ENCODE results near the gene PJA2.

Gene PJA2

DNA sequence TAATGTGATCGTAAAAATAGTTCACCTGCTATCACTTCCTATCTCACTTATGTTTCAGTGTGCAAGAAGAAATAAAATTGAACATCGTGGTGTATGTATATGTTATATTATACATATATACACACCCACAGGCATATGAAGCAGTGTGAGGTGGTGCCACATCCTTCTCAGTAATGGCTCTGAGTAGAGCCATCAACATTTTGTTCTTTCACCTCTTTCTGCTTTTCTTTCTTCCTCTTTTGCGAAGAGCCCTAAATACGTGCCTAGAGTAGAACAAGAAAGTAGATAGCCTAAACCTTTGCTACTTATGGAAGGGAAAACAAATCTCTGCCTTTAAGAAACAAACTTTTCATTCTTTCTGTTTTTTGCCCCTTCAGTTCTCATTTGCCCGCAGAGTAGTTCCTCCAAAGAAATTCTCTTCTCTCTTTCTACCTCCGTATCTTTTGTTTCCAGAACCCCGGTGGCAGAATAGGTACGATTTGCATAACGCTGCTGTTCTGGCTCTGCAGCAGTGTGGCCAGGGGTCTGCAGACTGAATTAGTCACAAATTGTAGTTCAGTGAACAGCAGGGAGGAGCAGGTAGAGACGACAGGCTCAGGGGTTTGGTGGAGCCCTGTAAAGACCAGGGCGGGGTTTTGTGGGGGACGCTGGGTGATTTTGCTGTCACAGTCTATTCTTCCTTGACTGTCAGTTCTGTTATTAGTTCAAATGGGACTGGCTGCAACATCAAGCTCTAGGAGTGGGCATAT, 40.5 kb upstream of the PJA2 start:
- DNase-seq (ENCODE audit: low read depth in 1 of 2, low spot score in 1 of 2), result no peak
- Histone ChIP-seq H3K4me3 (replicated peaks; ENCODE audit: insufficient read depth, low read length) (no peak overlapping the region), H3K27me3 (ENCODE audit: insufficient read depth, poor library complexity, severe bottlenecking) (no peaks in the 10 kb centered on the region), H3K27ac (replicated peaks) (no peak overlapping the region)
- TF ChIP-seq SPI1 (IDR thresholded peaks at IDR 0.05; ENCODE audit: borderline replicate concordance, low read depth) (no peak), GABPA (IDR thresholded peaks at IDR 0.05; ENCODE audit: low read depth) (no peak), POLR2AphosphoS5 (IDR thresholded peaks at IDR 0.05; ENCODE audit: low read depth) (no peak)
- TF ChIP-seq, protein P1, sequence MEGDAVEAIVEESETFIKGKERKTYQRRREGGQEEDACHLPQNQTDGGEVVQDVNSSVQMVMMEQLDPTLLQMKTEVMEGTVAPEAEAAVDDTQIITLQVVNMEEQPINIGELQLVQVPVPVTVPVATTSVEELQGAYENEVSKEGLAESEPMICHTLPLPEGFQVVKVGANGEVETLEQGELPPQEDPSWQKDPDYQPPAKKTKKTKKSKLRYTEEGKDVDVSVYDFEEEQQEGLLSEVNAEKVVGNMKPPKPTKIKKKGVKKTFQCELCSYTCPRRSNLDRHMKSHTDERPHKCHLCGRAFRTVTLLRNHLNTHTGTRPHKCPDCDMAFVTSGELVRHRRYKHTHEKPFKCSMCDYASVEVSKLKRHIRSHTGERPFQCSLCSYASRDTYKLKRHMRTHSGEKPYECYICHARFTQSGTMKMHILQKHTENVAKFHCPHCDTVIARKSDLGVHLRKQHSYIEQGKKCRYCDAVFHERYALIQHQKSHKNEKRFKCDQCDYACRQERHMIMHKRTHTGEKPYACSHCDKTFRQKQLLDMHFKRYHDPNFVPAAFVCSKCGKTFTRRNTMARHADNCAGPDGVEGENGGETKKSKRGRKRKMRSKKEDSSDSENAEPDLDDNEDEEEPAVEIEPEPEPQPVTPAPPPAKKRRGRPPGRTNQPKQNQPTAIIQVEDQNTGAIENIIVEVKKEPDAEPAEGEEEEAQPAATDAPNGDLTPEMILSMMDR (IDR thresholded peaks at IDR 0.05; ENCODE audit: insufficient read depth, low read length), result no peak
- TF ChIP-seq, protein P2, sequence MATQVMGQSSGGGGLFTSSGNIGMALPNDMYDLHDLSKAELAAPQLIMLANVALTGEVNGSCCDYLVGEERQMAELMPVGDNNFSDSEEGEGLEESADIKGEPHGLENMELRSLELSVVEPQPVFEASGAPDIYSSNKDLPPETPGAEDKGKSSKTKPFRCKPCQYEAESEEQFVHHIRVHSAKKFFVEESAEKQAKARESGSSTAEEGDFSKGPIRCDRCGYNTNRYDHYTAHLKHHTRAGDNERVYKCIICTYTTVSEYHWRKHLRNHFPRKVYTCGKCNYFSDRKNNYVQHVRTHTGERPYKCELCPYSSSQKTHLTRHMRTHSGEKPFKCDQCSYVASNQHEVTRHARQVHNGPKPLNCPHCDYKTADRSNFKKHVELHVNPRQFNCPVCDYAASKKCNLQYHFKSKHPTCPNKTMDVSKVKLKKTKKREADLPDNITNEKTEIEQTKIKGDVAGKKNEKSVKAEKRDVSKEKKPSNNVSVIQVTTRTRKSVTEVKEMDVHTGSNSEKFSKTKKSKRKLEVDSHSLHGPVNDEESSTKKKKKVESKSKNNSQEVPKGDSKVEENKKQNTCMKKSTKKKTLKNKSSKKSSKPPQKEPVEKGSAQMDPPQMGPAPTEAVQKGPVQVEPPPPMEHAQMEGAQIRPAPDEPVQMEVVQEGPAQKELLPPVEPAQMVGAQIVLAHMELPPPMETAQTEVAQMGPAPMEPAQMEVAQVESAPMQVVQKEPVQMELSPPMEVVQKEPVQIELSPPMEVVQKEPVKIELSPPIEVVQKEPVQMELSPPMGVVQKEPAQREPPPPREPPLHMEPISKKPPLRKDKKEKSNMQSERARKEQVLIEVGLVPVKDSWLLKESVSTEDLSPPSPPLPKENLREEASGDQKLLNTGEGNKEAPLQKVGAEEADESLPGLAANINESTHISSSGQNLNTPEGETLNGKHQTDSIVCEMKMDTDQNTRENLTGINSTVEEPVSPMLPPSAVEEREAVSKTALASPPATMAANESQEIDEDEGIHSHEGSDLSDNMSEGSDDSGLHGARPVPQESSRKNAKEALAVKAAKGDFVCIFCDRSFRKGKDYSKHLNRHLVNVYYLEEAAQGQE (IDR thresholded peaks at IDR 0.05; ENCODE audit: insufficient replicate concordance, low read depth), result no peak

GRCh38 chr5:109448838-109449237, 39.1 kb upstream of the PJA2 start:
- TF ChIP-seq GABPA (IDR thresholded peaks at IDR 0.05; ENCODE audit: low read depth) (no peak), SPI1 (IDR thresholded peaks at IDR 0.05; ENCODE audit: borderline replicate concordance, low read depth) (no peak), POLR2AphosphoS5 (IDR thresholded peaks at IDR 0.05; ENCODE audit: low read depth) (no peak)
- TF ChIP-seq, protein P2 (IDR thresholded peaks at IDR 0.05; ENCODE audit: insufficient replicate concordance, low read depth), result no peak
- TF ChIP-seq, protein P1 (IDR thresholded peaks at IDR 0.05; ENCODE audit: insufficient read depth, low read length), result no peak
- H3K27me3 ChIP-seq (ENCODE audit: insufficient read depth, poor library complexity, severe bottlenecking), result no peaks in the 10 kb centered on the region
- no peak for DNase-seq (ENCODE audit: low read depth in 1 of 2, low spot score in 1 of 2)
- H3K27ac ChIP-seq (replicated peaks), result no peak overlapping the region
- H3K4me3 ChIP-seq (replicated peaks; ENCODE audit: insufficient read depth, low read length), result no peak overlapping the region

GRCh38 chr5:109439590-109439989, 29.8 kb upstream of the PJA2 start:
- TF ChIP-seq, protein P1 (IDR thresholded peaks at IDR 0.05; ENCODE audit: insufficient read depth, low read length), result no peak
- TF ChIP-seq SPI1 (IDR thresholded peaks at IDR 0.05; ENCODE audit: borderline replicate concordance, low read depth), result no peak
- no peak for TF ChIP-seq GABPA (IDR thresholded peaks at IDR 0.05; ENCODE audit: low read depth)
- TF ChIP-seq POLR2AphosphoS5 (IDR thresholded peaks at IDR 0.05; ENCODE audit: low read depth), result no peak
- TF ChIP-seq, protein P2 (IDR thresholded peaks at IDR 0.05; ENCODE audit: insufficient replicate concordance, low read depth), result no peak
- no peak overlapping the region for H3K27ac ChIP-seq (replicated peaks)
- no peaks in the 10 kb centered on the region for H3K27me3 ChIP-seq (ENCODE audit: insufficient read depth, poor library complexity, severe bottlenecking)
- H3K4me3 ChIP-seq (replicated peaks; ENCODE audit: insufficient read depth, low read length), result no peak overlapping the region
- no peak for DNase-seq (ENCODE audit: low read depth in 1 of 2, low spot score in 1 of 2)

Measured in HL-60 (cell line).